ENCODE results near the gene STX1B.

Gene STX1B

DNA sequence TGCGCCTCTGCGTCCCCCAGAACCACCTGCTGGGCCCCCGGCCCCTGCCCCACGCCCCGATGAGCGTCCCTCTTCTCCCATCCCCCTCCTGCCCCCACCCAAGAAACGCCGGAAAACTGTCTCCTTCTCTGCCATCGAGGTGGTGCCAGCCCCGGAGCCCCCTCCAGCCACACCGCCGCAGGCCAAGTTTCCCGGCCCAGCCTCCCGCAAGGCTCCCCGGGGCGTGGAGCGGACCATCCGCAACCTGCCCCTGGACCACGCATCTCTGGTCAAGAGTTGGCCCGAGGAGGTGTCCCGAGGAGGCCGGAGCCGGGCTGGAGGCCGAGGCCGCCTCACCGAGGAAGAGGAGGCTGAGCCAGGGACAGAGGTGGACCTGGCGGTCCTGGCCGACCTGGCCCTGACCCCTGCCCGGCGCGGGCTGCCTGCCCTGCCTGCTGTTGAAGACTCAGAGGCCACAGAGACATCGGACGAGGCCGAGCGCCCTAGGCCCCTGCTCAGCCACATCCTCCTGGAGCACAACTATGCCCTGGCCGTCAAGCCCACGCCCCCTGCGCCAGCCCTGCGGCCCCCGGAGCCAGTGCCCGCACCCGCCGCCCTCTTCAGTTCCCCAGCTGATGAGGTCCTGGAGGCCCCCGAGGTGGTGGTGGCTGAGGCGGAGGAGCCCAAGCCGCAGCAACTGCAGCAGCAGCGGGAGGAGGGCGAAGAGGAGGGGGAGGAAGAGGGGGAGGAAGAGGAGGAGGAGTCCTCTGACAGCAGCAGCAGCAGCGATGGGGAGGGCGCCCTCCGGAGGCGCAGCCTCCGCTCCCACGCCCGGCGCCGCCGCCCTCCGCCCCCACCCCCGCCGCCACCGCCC lies 31.0 kb downstream of the STX1B start:
- DNase-seq (ENCODE audit: low spot score) = no peak

DNA sequence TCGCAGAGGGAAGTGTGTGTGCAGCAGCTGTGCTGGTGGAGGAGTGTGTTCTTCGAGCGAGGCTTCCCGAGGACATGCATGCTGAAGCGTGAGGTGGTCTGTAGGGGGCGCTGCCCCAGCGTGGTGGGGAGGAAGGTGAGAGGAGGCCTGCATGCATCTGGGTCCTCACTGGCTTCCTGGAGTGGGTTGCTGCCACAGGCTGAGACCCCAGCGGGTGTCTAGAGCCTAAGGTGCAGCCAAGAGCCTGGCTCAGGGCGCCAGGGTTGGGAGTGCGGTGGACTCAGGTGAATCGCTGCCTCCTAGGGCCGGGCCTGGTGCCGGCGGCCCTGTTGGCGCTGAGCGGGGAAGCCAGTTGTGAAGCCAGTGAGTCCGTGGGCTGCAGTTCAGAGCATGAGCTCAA lies 32.9 kb downstream of the STX1B start:
- no peak for DNase-seq (ENCODE audit: low spot score)

DNA sequence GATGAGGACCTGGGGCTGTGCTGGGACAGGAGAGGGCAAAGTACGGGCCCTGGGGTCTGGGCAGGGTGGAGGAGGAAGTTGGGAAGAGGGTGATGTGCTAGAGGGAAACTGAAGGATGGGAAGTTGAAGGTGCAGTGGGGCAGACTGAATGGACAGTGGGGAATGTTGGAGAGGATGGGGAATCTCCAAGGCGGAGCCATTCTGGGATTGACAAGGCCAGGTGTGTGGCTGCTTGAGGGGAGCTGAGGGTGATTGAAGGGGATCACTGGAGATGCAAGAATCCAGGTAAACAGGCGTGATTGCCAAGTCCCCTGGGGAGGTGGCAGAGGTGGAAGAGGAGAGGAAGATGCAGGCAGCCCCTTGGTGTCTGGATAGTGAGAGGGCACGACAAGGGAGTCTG lies 34.0 kb downstream of the STX1B start:
- no peak for DNase-seq (ENCODE audit: low spot score)

DNA sequence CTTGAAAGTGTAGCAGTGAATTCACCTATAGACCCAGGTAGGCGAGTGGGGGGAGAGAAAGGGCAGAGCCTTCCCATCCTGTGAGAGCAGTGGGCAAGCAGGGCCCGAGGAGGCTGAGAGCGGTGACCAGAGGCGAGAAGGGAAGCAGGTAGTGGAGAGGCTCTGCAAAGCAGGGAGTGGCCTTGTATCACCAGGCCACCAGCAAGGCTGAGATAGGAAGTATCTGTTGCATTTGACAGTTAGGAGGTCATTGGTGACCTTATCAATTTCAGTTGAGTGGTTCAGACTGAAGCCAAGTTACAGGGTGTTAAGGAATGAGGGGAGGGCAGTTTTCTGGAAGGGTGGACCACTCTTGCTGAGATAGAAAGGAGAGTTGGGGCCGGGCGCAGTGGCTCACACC lies 36.1 kb downstream of the STX1B start:
- DNase-seq (ENCODE audit: low spot score) = no peak

DNA sequence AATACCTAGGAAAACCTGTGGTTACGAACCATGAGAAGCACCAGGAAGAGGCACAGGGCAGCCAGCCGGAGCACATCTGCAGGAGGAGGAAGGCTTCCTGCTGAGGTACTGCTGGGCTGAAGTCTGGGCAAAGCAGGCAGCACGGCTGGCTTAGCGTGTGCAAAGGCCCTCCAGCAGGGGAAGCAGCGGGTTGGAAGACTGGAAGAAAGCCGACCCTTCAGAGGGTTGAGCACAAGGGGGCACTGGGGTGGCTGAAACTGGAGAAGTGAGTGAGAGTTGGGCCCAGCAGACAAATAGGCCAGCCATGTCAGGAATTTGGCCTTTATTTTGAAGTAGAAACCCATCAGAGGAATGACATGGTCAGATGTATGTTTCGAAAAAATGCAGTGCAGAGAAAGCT lies 37.6 kb downstream of the STX1B start:
- DNase-seq (ENCODE audit: low spot score) = no peak

DNA sequence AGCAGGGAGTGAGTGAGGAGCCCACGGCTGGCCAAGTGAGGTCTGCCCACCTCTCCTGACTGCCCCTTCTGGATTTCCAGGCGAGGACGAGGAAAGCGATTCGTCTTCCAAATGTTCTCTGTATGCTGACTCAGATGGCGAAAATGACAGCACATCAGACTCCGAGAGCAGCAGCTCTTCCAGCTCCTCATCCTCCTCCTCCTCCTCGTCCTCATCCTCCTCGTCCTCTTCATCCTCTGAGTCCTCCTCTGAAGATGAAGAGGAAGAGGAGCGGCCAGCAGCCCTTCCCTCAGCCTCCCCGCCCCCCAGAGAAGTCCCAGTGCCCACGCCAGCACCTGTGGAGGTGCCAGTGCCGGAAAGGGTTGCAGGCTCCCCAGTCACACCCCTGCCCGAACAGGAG lies 39.1 kb downstream of the STX1B start:
- no peak for DNase-seq (ENCODE audit: low spot score)

DNA sequence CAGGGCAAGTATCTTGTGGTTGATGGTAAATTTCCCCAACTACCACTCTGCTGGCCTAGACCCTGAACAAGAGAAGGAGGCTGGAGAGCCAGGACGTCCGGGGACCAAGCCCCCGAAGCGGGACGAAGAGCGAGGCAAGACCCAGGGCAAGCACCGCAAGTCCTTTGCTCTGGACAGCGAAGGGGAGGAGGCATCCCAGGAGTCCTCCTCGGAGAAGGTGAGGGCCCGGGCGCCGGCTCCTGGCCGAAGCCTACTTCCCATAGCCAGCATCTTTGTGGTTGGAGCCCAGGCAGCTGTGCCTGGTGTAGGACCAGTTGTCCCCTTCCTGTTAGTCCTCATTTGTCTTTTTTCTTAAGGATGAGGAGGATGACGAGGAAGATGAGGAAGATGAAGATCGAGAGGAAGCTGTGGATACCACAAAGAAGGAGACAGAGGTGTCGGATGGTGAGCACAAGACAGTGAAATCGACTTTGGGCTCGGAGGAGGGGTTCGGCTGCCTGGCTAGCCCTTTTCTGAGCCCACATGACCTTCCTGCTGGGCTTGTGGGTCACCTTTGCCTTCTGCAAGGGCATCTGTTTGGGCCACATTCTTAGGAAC lies 41.1 kb downstream of the STX1B start:
- DNase-seq (ENCODE audit: low spot score) = no peak

DNA sequence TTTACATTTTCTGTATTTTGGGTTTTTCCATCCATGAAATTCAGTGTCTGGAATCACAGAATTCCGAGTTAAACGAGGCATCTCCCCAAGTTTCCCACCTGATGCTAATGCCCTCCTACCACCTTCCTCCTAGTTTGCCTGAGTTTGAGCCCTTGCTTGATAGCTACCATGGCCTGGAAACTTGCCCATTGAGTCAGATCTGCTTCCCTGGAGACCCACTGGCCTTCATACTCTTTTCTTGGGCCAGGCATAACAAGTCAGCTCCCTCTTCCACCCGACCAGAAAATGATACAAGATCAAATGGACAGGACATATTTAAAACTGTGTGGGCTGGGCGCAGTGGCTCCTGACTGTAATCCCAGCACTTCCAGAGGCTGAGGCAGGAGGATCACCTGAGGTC lies 42.6 kb downstream of the STX1B start:
- no peak for DNase-seq (ENCODE audit: low spot score)

DNA sequence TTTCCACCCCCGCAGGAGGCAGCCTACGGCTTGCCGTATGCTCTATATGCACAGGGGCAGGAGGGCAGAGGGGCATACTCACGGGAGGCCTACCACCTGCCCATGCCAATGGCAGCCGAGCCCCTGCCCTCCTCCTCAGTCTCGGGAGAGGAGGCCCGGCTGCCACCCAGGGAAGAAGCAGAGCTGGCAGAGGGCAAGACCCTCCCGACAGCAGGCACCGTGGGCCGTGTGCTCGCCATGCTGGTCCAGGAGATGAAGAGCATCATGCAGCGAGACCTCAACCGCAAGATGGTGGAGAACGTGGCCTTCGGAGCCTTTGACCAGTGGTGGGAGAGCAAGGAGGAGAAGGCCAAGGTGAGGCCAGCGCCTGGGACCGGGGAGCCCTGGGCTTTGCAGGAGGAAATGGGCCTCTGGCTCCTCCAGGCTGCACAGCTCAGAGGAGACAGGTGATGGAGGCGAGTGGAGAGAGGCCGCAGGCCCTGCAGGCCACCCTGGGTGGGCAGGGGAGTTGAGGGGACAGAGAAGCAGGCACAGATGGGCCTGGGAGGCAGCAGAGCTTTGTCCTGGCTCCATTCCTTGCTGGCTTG lies 44.3 kb downstream of the STX1B start:
- no peak for DNase-seq (ENCODE audit: low spot score)

DNA sequence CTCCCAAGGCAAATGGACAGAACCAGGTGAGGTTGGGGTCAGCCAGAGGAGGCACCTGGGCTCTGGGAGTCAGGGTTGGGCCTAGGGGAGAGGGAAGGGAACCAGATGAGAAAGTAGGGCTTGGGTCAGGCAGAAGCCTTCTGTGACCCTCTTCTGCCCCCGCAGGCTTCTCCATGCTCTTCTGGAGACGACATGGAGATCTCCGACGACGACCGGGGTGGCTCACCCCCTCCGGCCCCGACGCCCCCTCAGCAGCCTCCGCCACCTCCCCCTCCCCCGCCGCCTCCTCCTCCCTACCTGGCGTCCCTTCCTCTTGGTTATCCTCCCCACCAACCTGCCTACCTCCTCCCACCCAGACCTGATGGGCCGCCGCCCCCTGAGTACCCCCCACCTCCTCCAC lies 45.0 kb downstream of the STX1B start:
- DNase-seq (ENCODE audit: low spot score) = no peak

DNA sequence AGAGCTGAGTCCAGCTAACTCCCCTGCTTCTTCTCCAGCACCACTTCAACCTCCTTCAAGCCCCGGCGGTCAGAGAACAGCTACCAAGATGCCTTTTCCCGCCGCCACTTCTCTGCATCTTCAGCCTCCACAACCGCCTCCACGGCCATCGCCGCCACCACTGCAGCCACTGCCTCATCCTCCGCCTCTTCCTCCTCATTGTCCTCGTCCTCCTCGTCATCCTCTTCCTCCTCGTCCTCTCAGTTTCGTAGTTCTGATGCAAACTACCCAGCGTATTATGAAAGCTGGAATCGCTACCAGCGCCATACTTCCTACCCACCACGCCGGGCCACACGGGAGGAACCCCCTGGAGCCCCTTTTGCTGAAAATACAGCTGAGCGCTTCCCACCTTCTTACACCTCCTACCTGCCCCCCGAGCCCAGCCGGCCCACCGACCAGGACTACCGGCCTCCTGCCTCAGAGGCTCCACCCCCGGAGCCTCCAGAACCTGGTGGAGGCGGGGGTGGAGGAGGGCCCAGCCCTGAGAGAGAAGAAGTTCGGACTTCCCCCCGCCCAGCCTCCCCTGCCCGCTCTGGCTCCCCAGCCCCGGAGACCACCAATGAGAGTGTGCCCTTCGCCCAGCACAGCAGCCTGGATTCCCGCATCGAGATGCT lies 45.7 kb downstream of the STX1B start:
- DNase-seq (ENCODE audit: low spot score) = no peak

DNA sequence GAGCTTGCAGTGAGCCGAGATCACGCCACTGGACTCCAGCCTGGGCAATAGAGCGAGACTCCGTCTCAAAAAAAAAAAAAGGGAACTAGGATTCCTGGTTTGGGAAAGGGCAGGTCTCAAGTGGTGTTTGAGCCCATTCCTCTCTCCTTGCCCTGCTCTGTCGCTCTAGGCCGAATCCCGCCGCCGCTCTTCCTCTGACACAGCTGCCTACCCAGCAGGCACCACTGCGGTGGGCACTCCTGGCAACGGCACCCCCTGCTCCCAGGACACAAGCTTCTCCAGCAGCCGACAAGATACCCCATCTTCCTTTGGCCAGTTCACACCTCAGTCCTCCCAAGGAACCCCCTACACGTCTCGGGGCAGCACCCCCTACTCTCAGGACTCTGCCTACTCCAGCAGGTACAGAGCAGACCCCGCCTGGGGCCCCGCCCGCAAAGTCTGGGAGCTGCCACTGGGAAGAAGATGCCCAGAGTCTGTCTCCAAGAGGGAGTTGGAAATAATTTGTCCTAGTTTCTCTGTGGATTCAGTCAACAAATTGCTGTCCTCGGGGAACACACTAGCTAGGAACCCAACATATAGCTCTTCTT lies 46.4 kb downstream of the STX1B start:
- DNase-seq (ENCODE audit: low spot score) = no peak

DNA sequence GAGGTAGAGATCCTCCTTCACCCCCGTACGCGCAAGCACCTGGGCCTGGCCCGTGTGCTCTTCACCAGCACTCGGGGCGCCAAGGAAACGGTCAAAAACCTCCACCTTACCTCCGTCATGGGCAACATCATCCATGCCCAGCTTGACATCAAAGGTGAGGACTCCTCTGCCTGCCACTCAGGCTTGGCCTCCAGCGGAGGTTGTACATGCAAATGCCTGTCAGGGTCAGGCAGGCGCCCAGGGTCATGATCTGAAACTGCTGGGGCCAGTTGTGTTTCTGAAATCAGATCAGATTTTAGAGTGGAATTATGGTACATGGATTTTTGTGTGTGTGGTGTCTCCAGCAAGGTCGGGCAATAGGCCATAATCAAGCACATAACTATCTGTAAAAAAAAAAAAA lies 49.1 kb downstream of the STX1B start:
- no peak for DNase-seq (ENCODE audit: low spot score)

DNA sequence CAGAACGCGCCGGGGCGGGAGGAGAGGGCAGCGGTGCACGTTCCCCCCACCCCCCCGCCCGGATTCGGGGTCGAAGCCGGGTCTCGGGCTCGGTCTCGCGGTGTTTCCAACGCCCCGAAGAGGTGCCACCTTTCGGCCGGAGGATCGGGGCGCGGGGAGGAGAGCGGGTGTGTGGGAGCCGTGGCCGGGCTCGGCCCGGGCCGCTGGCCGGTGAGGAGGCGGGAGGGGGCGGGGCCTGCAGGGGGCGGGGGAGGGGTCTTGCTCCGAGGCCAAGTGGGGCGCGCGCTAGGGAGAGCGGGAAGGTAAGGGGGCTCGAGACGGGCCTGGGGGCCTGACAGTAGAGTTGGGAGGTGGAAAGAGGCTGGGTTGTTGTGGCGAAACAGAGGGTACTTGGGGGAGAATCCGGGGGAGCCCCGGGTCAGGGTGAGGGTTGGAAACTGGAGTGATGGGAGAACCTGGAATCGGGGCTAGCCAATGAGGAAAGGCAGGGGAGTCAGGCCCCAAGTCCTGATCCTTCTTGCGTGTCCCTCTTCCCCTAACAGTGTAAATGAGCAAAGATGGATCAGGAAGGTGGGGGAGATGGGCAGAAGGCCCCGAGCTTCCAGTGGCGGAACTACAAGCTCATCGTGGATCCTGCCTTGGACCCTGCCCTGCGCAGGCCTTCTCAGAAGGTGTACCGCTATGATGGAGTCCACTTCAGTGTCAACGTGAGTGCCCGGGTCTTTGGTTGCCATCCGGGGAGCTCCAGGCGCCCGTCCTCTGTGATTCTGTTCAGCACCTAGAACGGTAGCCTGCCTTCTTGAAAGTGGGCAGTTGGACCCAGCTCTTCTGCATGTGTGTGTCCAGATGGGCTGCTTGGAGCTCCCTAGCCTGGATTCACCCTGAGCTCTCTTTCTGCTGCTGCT lies 52.0 kb downstream of the STX1B start:
- no peak for DNase-seq (ENCODE audit: low spot score)

DNA sequence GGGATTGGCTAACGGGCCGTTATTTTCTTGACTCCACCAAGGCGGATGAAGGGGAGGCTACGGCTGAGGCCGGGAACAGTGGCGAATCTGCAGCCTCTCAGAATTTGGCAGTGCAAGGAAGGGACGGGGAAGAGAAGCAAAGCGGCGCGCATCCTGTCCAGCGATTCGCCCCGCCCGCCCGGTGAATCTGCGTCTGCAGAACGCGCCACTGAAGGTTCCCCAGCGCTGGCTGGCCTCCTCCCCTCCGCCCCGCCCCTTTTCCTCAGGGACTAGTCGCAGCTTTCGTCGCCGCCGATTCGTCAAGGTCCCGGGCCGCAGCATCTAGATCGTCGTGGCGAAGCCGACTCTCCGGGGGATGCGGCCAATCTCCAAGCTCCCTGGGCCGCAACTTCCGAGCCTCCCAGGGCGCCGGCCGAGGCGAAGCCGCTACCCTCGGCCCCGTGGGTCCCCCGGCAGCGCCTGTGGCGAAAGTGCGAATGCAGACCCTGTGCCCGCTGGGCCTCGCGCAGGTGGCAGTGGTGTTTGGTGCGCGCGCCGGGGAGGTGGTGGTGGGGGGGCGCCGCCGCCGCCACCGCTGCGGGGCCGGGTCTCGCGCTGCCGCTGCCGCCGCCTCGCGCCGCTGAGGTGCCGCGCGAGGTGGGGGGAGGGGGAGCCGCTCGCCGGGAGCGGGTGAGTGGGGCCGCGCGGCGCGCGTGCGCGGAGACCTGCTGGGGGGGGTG lies 52.8 kb downstream of the STX1B start, which contains the start of gene SETD1A:
Gene SETD1A, plus strand, starts transcription at position 299 of the 719 bp plus-strand sequence. CDS start 978 bp downstream, outside the sequence.
- DNase-seq (ENCODE audit: low spot score) = peak; percentile 88

DNA sequence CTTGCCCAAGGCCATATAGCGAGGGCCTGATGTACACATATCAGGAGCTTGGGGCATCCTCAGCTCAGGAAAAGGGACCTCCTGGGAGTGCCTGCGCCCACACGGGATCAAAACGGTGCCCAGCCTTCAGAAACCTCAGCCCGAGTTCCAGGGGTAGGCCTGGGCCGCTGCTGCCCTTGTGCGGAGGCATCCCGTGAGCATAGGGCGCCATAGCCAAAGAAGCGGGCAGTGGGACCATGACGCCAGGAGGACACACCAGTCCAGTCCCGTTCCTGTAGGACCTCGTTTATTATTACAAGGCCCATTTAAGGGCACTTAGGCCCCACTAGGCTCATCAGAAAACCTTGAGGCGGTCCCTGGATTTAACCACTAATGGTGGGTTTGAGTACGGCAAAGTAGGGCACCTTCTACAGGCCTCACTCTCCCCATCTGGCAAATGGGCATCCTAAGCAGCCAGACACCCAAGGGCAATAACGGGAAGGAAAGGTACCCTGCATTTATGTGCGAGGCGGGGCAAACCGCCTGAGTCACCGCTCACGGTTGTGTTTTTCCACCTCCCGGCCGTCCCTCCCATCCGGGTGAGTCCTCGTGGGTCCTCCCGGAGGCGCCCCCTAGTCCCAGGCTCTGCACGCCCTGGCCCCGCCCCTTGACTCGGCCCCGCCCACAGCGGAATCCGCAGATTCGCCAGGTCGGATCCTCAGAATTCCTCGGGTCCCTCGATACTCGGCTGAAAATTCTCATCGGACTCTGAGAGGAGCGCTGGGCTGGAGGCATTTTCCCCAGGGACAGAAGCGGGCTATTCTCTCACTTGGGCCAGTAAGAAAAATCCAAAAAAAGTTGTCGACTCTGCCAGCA lies 53.6 kb downstream of the STX1B start:
- peak; percentile 60 for DNase-seq (ENCODE audit: low spot score)

DNA sequence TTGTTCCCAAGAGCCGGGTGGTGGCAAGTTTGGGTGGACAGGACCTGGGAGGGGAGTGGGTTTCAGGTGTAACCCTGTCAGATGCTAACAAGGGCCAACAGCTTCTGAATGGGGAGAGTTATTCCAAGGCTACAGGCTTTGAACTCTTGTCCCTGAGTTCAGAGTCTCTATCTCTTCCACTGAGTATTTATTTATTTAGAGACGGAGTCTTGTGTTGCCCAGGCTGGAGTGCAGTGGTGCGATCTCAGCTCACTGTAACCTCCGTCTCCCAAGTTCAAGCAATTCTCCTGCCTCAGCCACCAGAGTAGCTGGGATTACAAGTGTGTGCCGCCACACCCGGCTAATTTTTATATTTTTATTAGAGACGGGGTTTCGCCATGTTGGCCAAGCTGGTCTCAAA lies 55.4 kb downstream of the STX1B start:
- no peak for DNase-seq (ENCODE audit: low spot score)

DNA sequence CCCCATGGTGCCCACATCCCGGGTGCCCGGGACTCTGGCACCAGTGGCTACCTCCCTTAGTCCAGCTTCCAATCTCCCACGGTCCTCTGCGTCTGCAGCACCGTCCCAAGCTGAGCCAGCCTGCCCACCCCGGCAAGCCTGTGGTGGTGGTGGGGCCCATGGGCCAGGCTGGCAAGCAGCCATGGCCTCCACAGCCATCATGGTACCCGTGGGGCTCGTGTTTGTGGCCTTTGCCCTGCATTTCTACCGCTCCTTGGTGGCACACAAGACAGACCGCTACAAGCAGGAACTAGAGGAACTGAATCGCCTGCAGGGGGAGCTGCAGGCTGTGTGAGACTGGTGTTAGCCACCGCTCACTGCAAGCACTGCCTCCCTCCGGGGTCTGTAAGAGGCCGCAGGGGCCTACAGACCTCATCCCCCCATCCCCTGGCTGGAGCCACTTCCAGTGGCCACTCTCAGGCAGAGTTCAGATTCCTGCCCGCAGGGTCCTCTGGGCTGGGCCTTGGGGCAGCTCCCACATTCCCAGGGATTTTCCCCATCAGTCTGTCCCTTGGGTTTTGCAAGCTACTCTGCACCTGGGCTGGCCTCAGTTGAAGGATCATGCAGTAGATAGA lies 56.8 kb downstream of the STX1B start:
- DNase-seq (ENCODE audit: low spot score) = peak; percentile 82

DNA sequence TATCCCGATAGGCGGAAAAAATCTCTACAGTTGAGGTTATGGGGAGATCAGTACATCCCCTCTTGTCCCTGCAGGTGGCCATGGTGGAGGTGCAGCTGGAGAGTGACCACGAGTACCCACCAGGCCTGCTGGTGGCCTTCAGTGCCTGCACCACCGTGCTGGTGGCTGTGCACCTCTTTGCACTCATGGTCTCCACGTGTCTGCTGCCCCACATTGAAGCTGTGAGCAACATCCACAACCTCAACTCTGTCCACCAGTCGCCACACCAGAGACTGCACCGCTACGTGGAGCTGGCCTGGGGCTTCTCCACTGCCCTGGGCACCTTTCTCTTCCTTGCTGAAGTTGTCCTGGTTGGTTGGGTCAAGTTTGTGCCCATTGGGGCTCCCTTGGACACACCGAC lies 57.3 kb downstream of the STX1B start:
- no peak for DNase-seq (ENCODE audit: low spot score)

Measured in pons (tissue), 1 donor.